22Rv1 (cell line): ENCODE measurements around the gene COQ8A.

Experiments used
- CTCF ChIP-seq: fragments of 450-650 bp; IDR thresholded peaks from 2 replicates; pipeline ENCODE4 v1.5.1; 2017; ENCODE audit warnings: mild to moderate bottlenecking
- ZFX ChIP-seq: fragments of 450-650 bp; IDR thresholded peaks from 2 replicates; pipeline ENCODE4 v1.6.1; 2017; ENCODE audit warnings: antibody characterized with exemption, borderline replicate concordance

- TF ChIP-seq CTCF: no peak
- no peak for TF ChIP-seq ZFX
These were observed 20.2 kb downstream of the COQ8A start for GRCh38 chr1:226960256-226960655.
